Measurements from ENCODE around the gene KLHL40.

GRCh38 chr3:42656680-42657610 lies 28.4 kb upstream of the KLHL40 start:
- TF ChIP-seq, protein P1, sequence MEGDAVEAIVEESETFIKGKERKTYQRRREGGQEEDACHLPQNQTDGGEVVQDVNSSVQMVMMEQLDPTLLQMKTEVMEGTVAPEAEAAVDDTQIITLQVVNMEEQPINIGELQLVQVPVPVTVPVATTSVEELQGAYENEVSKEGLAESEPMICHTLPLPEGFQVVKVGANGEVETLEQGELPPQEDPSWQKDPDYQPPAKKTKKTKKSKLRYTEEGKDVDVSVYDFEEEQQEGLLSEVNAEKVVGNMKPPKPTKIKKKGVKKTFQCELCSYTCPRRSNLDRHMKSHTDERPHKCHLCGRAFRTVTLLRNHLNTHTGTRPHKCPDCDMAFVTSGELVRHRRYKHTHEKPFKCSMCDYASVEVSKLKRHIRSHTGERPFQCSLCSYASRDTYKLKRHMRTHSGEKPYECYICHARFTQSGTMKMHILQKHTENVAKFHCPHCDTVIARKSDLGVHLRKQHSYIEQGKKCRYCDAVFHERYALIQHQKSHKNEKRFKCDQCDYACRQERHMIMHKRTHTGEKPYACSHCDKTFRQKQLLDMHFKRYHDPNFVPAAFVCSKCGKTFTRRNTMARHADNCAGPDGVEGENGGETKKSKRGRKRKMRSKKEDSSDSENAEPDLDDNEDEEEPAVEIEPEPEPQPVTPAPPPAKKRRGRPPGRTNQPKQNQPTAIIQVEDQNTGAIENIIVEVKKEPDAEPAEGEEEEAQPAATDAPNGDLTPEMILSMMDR (IDR thresholded peaks at IDR 0.05) = no peak
- TF ChIP-seq POLR2A (IDR thresholded peaks at IDR 0.05) = no peak

Data from thyroid gland (tissue), 4 donors.